Adrenal gland (tissue), 12 donors: ENCODE data around the gene EPHB1. TPM values are rescaled to one million over a fixed set of nuclear protein-coding genes. Genes with fewer than 3 reads are reported as not detected.
"Not testable (repeated sequence)": the region's sequence is repeated elsewhere in the genome, so short reads cannot be mapped to it uniquely, and the experiment has no call there.

Source experiments
- DNase-seq, 7 donors: peaks; one replicate each; pipeline ENCODE4 v3.0.0-alpha.2; 2019 to 2020
- H3K27ac ChIP-seq, 5 donors: fragments of 200-600 bp; sonication (generic) in 4 of 5; 1 replicate in 3 of 5; 2 replicates in 2 of 5; pipeline versions ENCODE4 v1.5.1 to v1.8.0; 2016 to 2020; ENCODE audit warnings: mild to moderate bottlenecking in 1 of 5
- H3K27me3 ChIP-seq: fragments of 200-600 bp; 2 replicates; pipeline ENCODE4 v1.8.0; 2021
- H3K36me3 ChIP-seq, 2 donors: fragments of 200-600 bp; replicated peaks in 1 of 2; 1 replicate in 1 of 2; 2 replicates in 1 of 2; pipeline versions ENCODE4 v1.5.1 to v1.8.0; 2018 to 2022
- H3K4me1 ChIP-seq, 2 donors: fragments of 200-600 bp; replicated peaks in 1 of 2; 1 replicate in 1 of 2; 2 replicates in 1 of 2; pipeline versions ENCODE4 v1.5.1 to v1.8.0; 2018 to 2021
- H3K4me3 ChIP-seq, 4 donors: fragments of 200-600 bp; sonication (generic) in 3 of 4; one replicate each; pipeline ENCODE4 v1.5.1; 2016 to 2018
- H3K9me3 ChIP-seq, 3 donors: fragments of 200-600 bp; sonication (generic) in 1 of 3; replicated peaks in 1 of 3; 1 replicate in 2 of 3; 2 replicates in 1 of 3; pipeline versions ENCODE4 v1.5.1 to v1.8.0; 2016 to 2021
- CTCF ChIP-seq, 6 experiments: fragments of 450-650 bp in 4 of 6; fragments of 200-600 bp in 2 of 6; sonication (generic) in 1 of 6; IDR thresholded peaks; 1 replicate in 5 of 6; 2 replicates in 1 of 6; pipeline versions ENCODE4 v1.5.1 to v1.8.0; 2016 to 2021; ENCODE audit warnings: antibody characterized with exemption in 6 of 6, mild to moderate bottlenecking in 2 of 6, moderate library complexity in 1 of 6
- POLR2A ChIP-seq, 2 donors: fragments of 450-650 bp; IDR thresholded peaks; one replicate each; pipeline ENCODE4 v1.6.1; 2017; ENCODE audit warnings: antibody characterized with exemption in 2 of 2, mild to moderate bottlenecking in 2 of 2, moderate library complexity in 1 of 2
- WGBS, 4 donors: extraction: QIAGEN DNeasy Blood & Tissue Kit in 2 of 4; methylation state at CpG; one replicate each; pipeline versions ENCODE4 v1.1.5 to v1.1.7; 2013 to 2017; 5-methylcytosine and 5-hydroxymethylcytosine counted together
- intact Hi-C, 2 donors: fragments of 100-400 bp; cut with DNase I; formaldehyde crosslinking; loops; one replicate each; pipeline versions ENCODE4 v1.14.1 to v1.15.0; 2022 to 2023
- polyA plus RNA-seq, 3 donors: library from polyadenylated mRNA; stranded (reverse); fragments of 200-250 nt in 2 of 3; fragments of 350-450 nt in 1 of 3; fragmentation: Illumina TruSeq in 1 of 3; extraction: RNeasy Lipid Tissue Mini Kit (QIAGEN cat#74804) in 1 of 3; gene quantifications; one replicate each; pipeline ENCODE4 v1.2.3, GENCODE V29; 2013 to 2014
- total RNA-seq, 9 donors: library from RNA; depleted of rRNA in 4 of 9; stranded (reverse); fragments of >200 nt in 4 of 9; fragments of 120-200 nt in 1 of 9; fragmentation: NEBNext Ultra II Directional in 1 of 9; extraction: Animal tissue kit (Norgen Biotek cat#: 25700) in 1 of 9; gene quantifications; one replicate each; pipeline versions ENCODE4 v1.1.0 to v1.2.4, GENCODE V29; 2013 to 2023
- donor health status: healthy with polysubstance abuse.
- donor health status: Bipolar disorder and iron deficiency.
- donor health status: DM: yes; HTN: yes; CAD: no.
- donor health status: DM: no; HTN: no; CAD: no.
- donor health status: DM: no; HTN: no; CAD: no.
- donor health status: DM: yes; HTN: yes; CAD: no.

The EPHB1 gene
- total and polyA plus RNA-seq, 12 donors, result 0.10 to 3.4 (median 0.98) TPM

GRCh38 chr3:135034891-135035440 lies 239.9 kb downstream of the EPHB1 start:
- DNase-seq, result no peak
- H3K27me3 ChIP-seq, result no peaks in the 10 kb centered on the region
- whole genome bisulfite sequencing, 4 donors, result 55 to 71% (median 70%) methylated on average over 6 of the region's 6 CpGs
- TF ChIP-seq POLR2A (IDR thresholded peaks at IDR 0.05) (no peak), CTCF (IDR thresholded peaks at IDR 0.05) (no peak)
- no peaks in the 10 kb centered on the region for H3K36me3 ChIP-seq
- H3K4me1 ChIP-seq, result no peaks in the 10 kb centered on the region
- H3K27ac ChIP-seq, result no peak overlapping the region
- intact Hi-C loops, result no loop called here
- H3K4me3 ChIP-seq, result no peak overlapping the region
- no peaks in the 10 kb centered on the region for H3K9me3 ChIP-seq

GRCh38 chr3:135038186-135038585 lies 243.1 kb downstream of the EPHB1 start:
- WGBS, 4 donors, result 49 to 75% (median 67%) methylated on average over 4 to 5 of the region's 5 CpGs
- Histone ChIP-seq H3K27ac (no peak overlapping the region), H3K4me1 (no peaks in the 10 kb centered on the region), H3K27me3 (no peaks in the 10 kb centered on the region), H3K4me3 (no peak overlapping the region), H3K9me3 (no peaks in the 10 kb centered on the region), H3K36me3 (no peaks in the 10 kb centered on the region)
- intact Hi-C loops, result no loop called here
- DNase-seq, result no peak
- no peak for TF ChIP-seq POLR2A (IDR thresholded peaks at IDR 0.05)
- TF ChIP-seq CTCF (IDR thresholded peaks at IDR 0.05), result no peak

GRCh38 chr3:135039536-135039935 lies 244.5 kb downstream of the EPHB1 start:
- DNase-seq, H3K4me1 ChIP-seq, H3K27me3 ChIP-seq, H3K36me3 ChIP-seq, H3K27ac ChIP-seq, H3K4me3 ChIP-seq, H3K9me3 ChIP-seq, intact Hi-C loops: not testable (repeated sequence)
- WGBS, 4 donors, result 92 to 95% (median 93%) methylated on average over 10 to 22 of the region's 22 CpGs; no CpG with 5 or more reads in 1 of the 4 donors

- intact Hi-C loops, result no loop called here
- WGBS, 4 donors, result 76 to 85% (median 83%) methylated on average over 8 of the region's 8 CpGs
Observed at GRCh38 chr3:135040321-135041240, 245.5 kb downstream of the EPHB1 start.

More at GRCh38 chr3:135040321-135041240, 245.5 kb downstream of the EPHB1 start:
- H3K4me1 ChIP-seq, result no peaks in the 10 kb centered on the region
- DNase-seq, result no peak
- no peaks in the 10 kb centered on the region for H3K9me3 ChIP-seq
- H3K4me3 ChIP-seq, result no peak overlapping the region
- no peak for TF ChIP-seq POLR2A (IDR thresholded peaks at IDR 0.05)
- TF ChIP-seq CTCF (IDR thresholded peaks at IDR 0.05), result no peak
- H3K27ac ChIP-seq, result no peak overlapping the region
- H3K27me3 ChIP-seq, result no peaks in the 10 kb centered on the region
- no peaks in the 10 kb centered on the region for H3K36me3 ChIP-seq
